HCT116 (cell line): ENCODE data around the gene B3GALT6. TPM values are rescaled to one million over a fixed set of nuclear protein-coding genes. Genes with fewer than 3 reads are reported as not detected.

ENCODE experiments used
- ATAC-seq: fragments of 200-7000 bp; cut with Tn5 transposase; 2 replicates; pipeline ENCODE4 v1.9.1; 2020; ENCODE audit warnings: mild to moderate bottlenecking, moderate library complexity
- BruUV-seq: library from RNA; stranded (reverse); fragments of 400-500 nt; replicated peaks from 2 replicates; lab custom pipeline; 2021; lab: Mats Ljungman, UMichigan
- CTCF ChIA-PET: fragments of 300-600 bp; sonication (Branson Sonifier 250); formaldehyde crosslinking; loops from one replicate; lab custom pipeline; 2021; ENCODE audit warnings: antibody characterized with exemption; lab: Charles Lee
- POLR2A ChIA-PET: fragments of 300-600, 350-600 bp; sonication (Branson Sonifier 250); formaldehyde crosslinking; loops from one replicate; lab custom pipeline; 2021; ENCODE audit warnings: antibody characterized with exemption; lab: Charles Lee
- RAD21 ChIA-PET, 2 experiments: fragments of 300-600 bp; sonication (Branson Sonifier 250); formaldehyde crosslinking; loops; one replicate each; lab custom pipeline; 2023; ENCODE audit warnings: low total read pairs in 2 of 2; ENCODE audit not compliant: uncharacterized antibody in 2 of 2, unreplicated experiment in 2 of 2, low non-redundant PET in 1 of 2; lab: Charles Lee
- DNase-seq: peaks from one replicate; pipeline ENCODE4 v3.0.0-alpha.2; 2010; ENCODE audit warnings: low read depth, low spot score
- H2AFZ ChIP-seq: fragments of 200-600 bp; shearing (Covaris generic), sonication (generic); 2 replicates; pipeline ENCODE4 v1.6.1; 2017; ENCODE audit warnings: low read depth, mixed run types, mixed read lengths, antibody characterized with exemption, low read length; ENCODE audit not compliant: poor library complexity, severe bottlenecking
- H3K27ac ChIP-seq: 2 replicates; pipeline ENCODE4 v1.5.1; 2012; ENCODE audit warnings: low read depth, low read length
- H3K27me3 ChIP-seq: fragments of 200-600 bp; sonication (generic); 2 replicates; pipeline ENCODE4 v1.6.1; 2016; ENCODE audit warnings: mixed run types, low read length, mixed read lengths; ENCODE audit not compliant: insufficient read depth
- H3K36me3 ChIP-seq, 2 experiments: fragments of 200-500 bp in 1 of 2; fragments of 200-600 bp in 1 of 2; sonication (Bioruptor generic) in 1 of 2; sonication (generic) in 1 of 2; 2 replicates each; pipeline versions ENCODE4 v1.5.1 to v1.6.1; 2014 to 2016; ENCODE audit warnings: low read length in 2 of 2, inconsistent platforms in 1 of 2, mixed read lengths in 1 of 2, mixed run types in 1 of 2; ENCODE audit not compliant: insufficient read depth in 2 of 2, control insufficient read depth in 1 of 2
- H3K4me1 ChIP-seq, 2 experiments: fragments of 200-600 bp in 1 of 2; sonication (generic) in 1 of 2; 2 replicates each; pipeline versions ENCODE4 v1.5.1 to v1.6.1; 2012 to 2017; ENCODE audit warnings: low read length in 2 of 2, inconsistent platforms in 1 of 2, mild to moderate bottlenecking in 1 of 2, mixed read lengths in 1 of 2, mixed run types in 1 of 2, moderate library complexity in 1 of 2; ENCODE audit not compliant: insufficient read depth in 2 of 2, control insufficient read depth in 1 of 2
- H3K4me2 ChIP-seq: fragments of 200-600 bp; sonication (generic); 2 replicates; pipeline ENCODE4 v1.6.1; 2017; ENCODE audit warnings: mixed run types, low read length, mixed read lengths
- H3K4me3 ChIP-seq, 2 experiments: fragments of 200-600 bp in 1 of 2; sonication (generic) in 1 of 2; replicated peaks in 1 of 2; 2 replicates each; pipeline ENCODE4 v1.5.1; 2011 to 2016; ENCODE audit warnings: low read length in 2 of 2, control low read depth in 1 of 2, low read depth in 1 of 2, mild to moderate bottlenecking in 1 of 2, mixed read lengths in 1 of 2, mixed run types in 1 of 2
- H3K79me2 ChIP-seq: fragments of 200-600 bp; sonication (generic); 2 replicates; pipeline ENCODE4 v1.6.1; 2017; ENCODE audit warnings: mild to moderate bottlenecking, mixed run types, low read length, moderate library complexity, mixed read lengths; ENCODE audit not compliant: insufficient read depth
- H3K9ac ChIP-seq: fragments of 200-600 bp; sonication (generic); 2 replicates; pipeline ENCODE4 v1.6.1; 2016; ENCODE audit warnings: low read length, mixed read lengths
- H3K9me2 ChIP-seq: fragments of 200-600 bp; sonication (generic), shearing (Covaris generic); 2 replicates; pipeline ENCODE4 v1.6.1; 2017; ENCODE audit warnings: mixed run types, mild to moderate bottlenecking, moderate library complexity; ENCODE audit not compliant: insufficient read depth
- H3K9me3 ChIP-seq, 2 experiments: fragments of 200-500 bp in 1 of 2; fragments of 200-600 bp in 1 of 2; sonication (Bioruptor generic) in 1 of 2; sonication (generic) in 1 of 2; 2 replicates each; pipeline ENCODE4 v1.6.1; 2014 to 2017; ENCODE audit warnings: low read length in 2 of 2, mixed read lengths in 2 of 2, inconsistent platforms in 1 of 2, low read depth in 1 of 2, mild to moderate bottlenecking in 1 of 2, mixed run types in 1 of 2, moderate library complexity in 1 of 2; ENCODE audit not compliant: control insufficient read depth in 1 of 2, insufficient read depth in 1 of 2
- H4K20me1 ChIP-seq: fragments of 200-600 bp; sonication (generic), shearing (Covaris generic); 2 replicates; pipeline ENCODE4 v1.6.1; 2017; ENCODE audit warnings: mixed run types, mild to moderate bottlenecking, moderate library complexity; ENCODE audit not compliant: insufficient read depth
- ATF3 ChIP-seq: IDR thresholded peaks from 2 replicates; pipeline ENCODE4 v1.6.1; 2012
- CBX3 ChIP-seq: IDR thresholded peaks from 2 replicates; pipeline ENCODE4 v1.6.1; 2012; ENCODE audit warnings: low read depth
- CEBPB ChIP-seq: IDR thresholded peaks from 2 replicates; pipeline ENCODE4 v1.6.1; 2012; ENCODE audit warnings: low read depth
- CTCF ChIP-seq, 3 experiments: fragments of 200-600 bp in 1 of 3; sonication (generic) in 1 of 3; IDR thresholded peaks in 2 of 3; conservative IDR thresholded peaks in 1 of 3; 2 replicates each; pipeline ENCODE4 v1.5.1; 2012 to 2017; ENCODE audit warnings: low read depth in 2 of 3, low read length in 2 of 3, antibody characterized with exemption in 1 of 3, borderline replicate concordance in 1 of 3, control low read depth in 1 of 3, mild to moderate bottlenecking in 1 of 3, mixed read lengths in 1 of 3, mixed run types in 1 of 3, moderate library complexity in 1 of 3; ENCODE audit not compliant: insufficient read depth in 1 of 3
- EGR1 ChIP-seq: IDR thresholded peaks from 2 replicates; pipeline ENCODE4 v1.6.1; 2012; ENCODE audit warnings: low read depth
- ELF1 ChIP-seq: IDR thresholded peaks from 2 replicates; pipeline ENCODE4 v1.6.1; 2012; ENCODE audit warnings: low read depth, borderline replicate concordance
- EZH2 ChIP-seq: fragments of 200-600 bp; sonication (generic); IDR thresholded peaks from 2 replicates; pipeline ENCODE4 v1.6.1; 2017; ENCODE audit warnings: antibody characterized with exemption, mixed run types
- FOSL1 ChIP-seq: IDR thresholded peaks from 2 replicates; pipeline ENCODE4 v1.6.1; 2012; ENCODE audit warnings: low read depth
- POLR2A ChIP-seq: IDR thresholded peaks from 2 replicates; pipeline ENCODE4 v1.7.0; 2011; ENCODE audit warnings: borderline replicate concordance; ENCODE audit not compliant: insufficient read depth, insufficient read length; ENCODE audit errors: extremely low read depth
- POLR2AphosphoS5 ChIP-seq: IDR thresholded peaks from 2 replicates; pipeline ENCODE4 v1.6.1; 2011; ENCODE audit warnings: mild to moderate bottlenecking, low read depth, low read length, moderate library complexity
- RAD21 ChIP-seq: IDR thresholded peaks from 2 replicates; pipeline ENCODE4 v1.6.1; 2012; ENCODE audit warnings: low read depth, mild to moderate bottlenecking
- SIN3A ChIP-seq: IDR thresholded peaks from 2 replicates; pipeline ENCODE4 v1.6.1; 2012; ENCODE audit warnings: low read depth
- SRF ChIP-seq: IDR thresholded peaks from 2 replicates; pipeline ENCODE4 v1.6.1; 2012; ENCODE audit warnings: low read depth
- YY1 ChIP-seq: IDR thresholded peaks from 2 replicates; pipeline ENCODE4 v1.6.1; 2011; ENCODE audit warnings: low read length, low read depth, moderate library complexity, mild to moderate bottlenecking; ENCODE audit not compliant: insufficient replicate concordance; ENCODE audit errors: extremely low read depth
- ZFX ChIP-seq: fragments of 450-650 bp; IDR thresholded peaks from 2 replicates; pipeline ENCODE4 v1.6.1; 2017
- intact Hi-C: fragments of 100-400 bp; cut with micrococcal nuclease; formaldehyde crosslinking; loops from 2 replicates; pipeline ENCODE4 v1.10.0; 2022
- total RNA-seq: library from RNA; stranded (reverse); gene quantifications from one replicate; pipeline ENCODE4 v1.2.1, GENCODE V29; 2021; ENCODE audit not compliant: unreplicated experiment
- TF ChIP-seq, protein P1 (sequence below): IDR thresholded peaks from 2 replicates; pipeline ENCODE4 v1.6.1; 2012; ENCODE audit warnings: low read depth
- TF ChIP-seq, protein P2 (sequence below): IDR thresholded peaks from 2 replicates; pipeline ENCODE4 v1.6.1; 2012
- TF ChIP-seq, protein P3 (sequence below): IDR thresholded peaks from 2 replicates; pipeline ENCODE4 v1.6.1; 2011; ENCODE audit warnings: mild to moderate bottlenecking, low read length, moderate library complexity; ENCODE audit not compliant: insufficient replicate concordance; ENCODE audit errors: extremely low read depth

B3GALT6 gene
- total RNA-seq, 1 experiment from 2014 or later, result 16.3 TPM

DNA sequence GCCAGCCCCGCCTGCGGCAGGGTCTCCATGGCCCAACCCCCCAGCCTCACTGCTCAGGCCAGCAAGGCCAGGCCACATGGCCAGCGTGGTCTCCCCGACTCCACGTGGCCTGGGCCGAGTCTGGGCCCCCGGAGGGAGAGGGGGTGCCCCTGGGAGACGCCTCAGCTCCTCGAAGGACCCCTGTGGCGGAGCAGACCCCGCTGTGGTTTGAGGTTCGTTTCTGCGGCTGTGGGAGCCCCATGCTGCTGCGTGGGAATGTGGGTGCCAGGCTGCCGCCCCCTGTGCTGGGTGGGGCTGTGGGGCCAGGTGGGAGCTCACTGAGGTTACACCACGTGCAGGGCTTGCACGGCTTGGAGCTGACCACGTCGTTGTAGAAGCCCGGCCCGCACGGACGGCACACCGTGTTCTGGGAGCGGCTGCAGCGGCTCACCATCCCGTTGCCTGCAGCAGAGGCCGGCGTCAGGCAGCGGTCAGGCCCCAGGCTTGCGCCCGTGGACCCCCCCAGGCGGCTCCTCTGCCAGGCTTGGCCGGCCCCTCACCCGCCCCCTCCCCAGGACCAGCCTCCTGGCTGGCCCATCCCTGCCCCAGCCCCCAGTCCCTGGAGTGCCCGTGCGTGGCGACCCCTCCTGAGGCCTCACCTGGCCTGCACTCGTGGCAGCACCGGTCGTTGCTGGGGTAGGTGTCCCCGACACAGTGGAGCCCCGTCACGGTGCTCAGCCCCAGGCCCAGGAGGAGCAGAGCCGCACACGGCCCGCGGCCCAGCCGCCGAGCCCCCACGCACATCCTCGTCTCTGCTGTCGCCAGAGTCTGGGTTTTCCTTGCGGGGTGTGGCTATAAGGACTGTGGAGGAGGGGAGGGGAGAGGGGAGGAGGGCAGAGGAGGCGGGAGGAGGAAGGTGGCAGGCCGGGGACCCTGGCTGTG lies 18.4 kb upstream of the B3GALT6 start, which contains the start of gene TNFRSF4:
Gene TNFRSF4, minus strand, starts transcription at position 809 of the 921 bp plus-strand sequence. Its CDS starts 26 bp downstream, at position 783.
- Histone ChIP-seq H3K27ac (no peak within 1 kb of the TSS), H3K36me3 (peaks cover 2 to 16% of the 10 kb centered on the region in 2 experiments; a peak in 2 of 4 replicates), H3K27me3 (no peaks in the 10 kb centered on the region), H3K4me2 (no peak within 1 kb of the TSS), H4K20me1 (no peaks in the 10 kb centered on the region), H3K4me3 (no peak within 1 kb of the TSS), H2AFZ (no peak within 1 kb of the TSS), H3K9ac (no peak within 1 kb of the TSS), H3K9me3 (no peaks in the 10 kb centered on the region), H3K4me1 (peaks cover 6 to 13% of the 10 kb centered on the region in 2 experiments), H3K9me2 (no peaks in the 10 kb centered on the region), H3K79me2 (no peaks in the 10 kb centered on the region)
- intact Hi-C loops, result no loop called here
- CTCF ChIA-PET, result no interaction called here
- BruUV-seq, result no TSS peak
- ATAC-seq (no peak), DNase-seq (no peak)
- POLR2A ChIA-PET, result interaction anchor here (1.7 kb wide), 1 partner anchor 48 kb away, joined by 3 read pairs; no protein-coding TSS in a partner anchor
- no peak for TF ChIP-seq SIN3A
- no peak for TF ChIP-seq SRF
- no peak for TF ChIP-seq CBX3
- TF ChIP-seq ZFX, result no peak
- no peak for TF ChIP-seq ATF3
- no peak for TF ChIP-seq FOSL1
- no peak for TF ChIP-seq CEBPB
- no peak for TF ChIP-seq CTCF (IDR thresholded peaks at IDR 0.05 in 2 of 3, conservative IDR thresholded peaks at IDR 0.05 in 1 of 3; ENCODE audit: borderline replicate concordance in 1 of 3, insufficient read depth in 1 of 3, low read depth in 2 of 3, low read length in 2 of 3)
- no peak for TF ChIP-seq RAD21
- TF ChIP-seq EZH2, result no peak
- TF ChIP-seq, protein P1, sequence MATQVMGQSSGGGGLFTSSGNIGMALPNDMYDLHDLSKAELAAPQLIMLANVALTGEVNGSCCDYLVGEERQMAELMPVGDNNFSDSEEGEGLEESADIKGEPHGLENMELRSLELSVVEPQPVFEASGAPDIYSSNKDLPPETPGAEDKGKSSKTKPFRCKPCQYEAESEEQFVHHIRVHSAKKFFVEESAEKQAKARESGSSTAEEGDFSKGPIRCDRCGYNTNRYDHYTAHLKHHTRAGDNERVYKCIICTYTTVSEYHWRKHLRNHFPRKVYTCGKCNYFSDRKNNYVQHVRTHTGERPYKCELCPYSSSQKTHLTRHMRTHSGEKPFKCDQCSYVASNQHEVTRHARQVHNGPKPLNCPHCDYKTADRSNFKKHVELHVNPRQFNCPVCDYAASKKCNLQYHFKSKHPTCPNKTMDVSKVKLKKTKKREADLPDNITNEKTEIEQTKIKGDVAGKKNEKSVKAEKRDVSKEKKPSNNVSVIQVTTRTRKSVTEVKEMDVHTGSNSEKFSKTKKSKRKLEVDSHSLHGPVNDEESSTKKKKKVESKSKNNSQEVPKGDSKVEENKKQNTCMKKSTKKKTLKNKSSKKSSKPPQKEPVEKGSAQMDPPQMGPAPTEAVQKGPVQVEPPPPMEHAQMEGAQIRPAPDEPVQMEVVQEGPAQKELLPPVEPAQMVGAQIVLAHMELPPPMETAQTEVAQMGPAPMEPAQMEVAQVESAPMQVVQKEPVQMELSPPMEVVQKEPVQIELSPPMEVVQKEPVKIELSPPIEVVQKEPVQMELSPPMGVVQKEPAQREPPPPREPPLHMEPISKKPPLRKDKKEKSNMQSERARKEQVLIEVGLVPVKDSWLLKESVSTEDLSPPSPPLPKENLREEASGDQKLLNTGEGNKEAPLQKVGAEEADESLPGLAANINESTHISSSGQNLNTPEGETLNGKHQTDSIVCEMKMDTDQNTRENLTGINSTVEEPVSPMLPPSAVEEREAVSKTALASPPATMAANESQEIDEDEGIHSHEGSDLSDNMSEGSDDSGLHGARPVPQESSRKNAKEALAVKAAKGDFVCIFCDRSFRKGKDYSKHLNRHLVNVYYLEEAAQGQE, result no peak
- TF ChIP-seq EGR1, result no peak
- TF ChIP-seq ELF1, result no peak
- TF ChIP-seq, protein P2, sequence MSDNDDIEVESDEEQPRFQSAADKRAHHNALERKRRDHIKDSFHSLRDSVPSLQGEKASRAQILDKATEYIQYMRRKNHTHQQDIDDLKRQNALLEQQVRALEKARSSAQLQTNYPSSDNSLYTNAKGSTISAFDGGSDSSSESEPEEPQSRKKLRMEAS, result no peak
- no peak for TF ChIP-seq POLR2A
- TF ChIP-seq, protein P3, sequence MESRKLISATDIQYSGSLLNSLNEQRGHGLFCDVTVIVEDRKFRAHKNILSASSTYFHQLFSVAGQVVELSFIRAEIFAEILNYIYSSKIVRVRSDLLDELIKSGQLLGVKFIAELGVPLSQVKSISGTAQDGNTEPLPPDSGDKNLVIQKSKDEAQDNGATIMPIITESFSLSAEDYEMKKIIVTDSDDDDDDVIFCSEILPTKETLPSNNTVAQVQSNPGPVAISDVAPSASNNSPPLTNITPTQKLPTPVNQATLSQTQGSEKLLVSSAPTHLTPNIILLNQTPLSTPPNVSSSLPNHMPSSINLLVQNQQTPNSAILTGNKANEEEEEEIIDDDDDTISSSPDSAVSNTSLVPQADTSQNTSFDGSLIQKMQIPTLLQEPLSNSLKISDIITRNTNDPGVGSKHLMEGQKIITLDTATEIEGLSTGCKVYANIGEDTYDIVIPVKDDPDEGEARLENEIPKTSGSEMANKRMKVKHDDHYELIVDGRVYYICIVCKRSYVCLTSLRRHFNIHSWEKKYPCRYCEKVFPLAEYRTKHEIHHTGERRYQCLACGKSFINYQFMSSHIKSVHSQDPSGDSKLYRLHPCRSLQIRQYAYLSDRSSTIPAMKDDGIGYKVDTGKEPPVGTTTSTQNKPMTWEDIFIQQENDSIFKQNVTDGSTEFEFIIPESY, result no peak
- TF ChIP-seq YY1, result no peak
- TF ChIP-seq POLR2AphosphoS5, result no peak
- RAD21 ChIA-PET, result no interaction called here
